RWPE1 (cell line): ENCODE data around the gene MVD.
A peak's percentile ranks its signal among the peaks of the same experiment; 100 is the strongest.

ENCODE experiments used
- CTCF ChIA-PET: fragments of 350-600 bp; sonication (Branson Sonifier 250); formaldehyde crosslinking; extraction: SDS; loops from one replicate; lab custom pipeline; 2021; lab: Yijun Ruan, JAX
- POLR2A ChIA-PET: fragments of 400-600 bp; formaldehyde crosslinking; extraction: SDS; loops from one replicate; lab custom pipeline; 2020; ENCODE audit warnings: antibody characterized with exemption; ENCODE audit not compliant: low non-redundant PET; lab: Yijun Ruan, JAX
- DNase-seq: peaks from one replicate; pipeline ENCODE4 v3.0.0; 2012; ENCODE audit warnings: low spot score
- H3K27ac ChIP-seq: fragments of 450-650 bp; 2 replicates; pipeline ENCODE4 v1.5.1; 2017
- TF ChIP-seq, protein P1 (sequence below): fragments of 450-650 bp; conservative IDR thresholded peaks from 2 replicates; pipeline ENCODE4 v1.5.1; 2017; ENCODE audit warnings: low read depth, mild to moderate bottlenecking

The MVD gene

DNA sequence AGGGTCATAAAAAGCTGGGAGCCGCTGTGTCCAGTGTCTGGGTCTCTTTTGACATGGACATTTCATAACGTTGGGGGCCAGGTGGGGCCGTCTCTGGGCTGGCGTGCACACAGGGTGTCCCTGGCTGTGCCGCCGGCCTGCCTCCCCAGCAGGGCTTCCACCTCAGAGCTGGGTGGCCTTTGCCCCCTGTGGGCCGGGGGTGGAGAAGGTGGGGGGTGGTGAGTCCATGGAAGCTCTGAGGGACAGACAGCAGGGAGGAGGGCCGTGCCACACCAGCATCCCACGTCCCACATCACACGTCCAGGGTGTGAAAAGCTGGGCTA is 24.3 kb upstream of the MVD start:
- TF ChIP-seq, protein P1, sequence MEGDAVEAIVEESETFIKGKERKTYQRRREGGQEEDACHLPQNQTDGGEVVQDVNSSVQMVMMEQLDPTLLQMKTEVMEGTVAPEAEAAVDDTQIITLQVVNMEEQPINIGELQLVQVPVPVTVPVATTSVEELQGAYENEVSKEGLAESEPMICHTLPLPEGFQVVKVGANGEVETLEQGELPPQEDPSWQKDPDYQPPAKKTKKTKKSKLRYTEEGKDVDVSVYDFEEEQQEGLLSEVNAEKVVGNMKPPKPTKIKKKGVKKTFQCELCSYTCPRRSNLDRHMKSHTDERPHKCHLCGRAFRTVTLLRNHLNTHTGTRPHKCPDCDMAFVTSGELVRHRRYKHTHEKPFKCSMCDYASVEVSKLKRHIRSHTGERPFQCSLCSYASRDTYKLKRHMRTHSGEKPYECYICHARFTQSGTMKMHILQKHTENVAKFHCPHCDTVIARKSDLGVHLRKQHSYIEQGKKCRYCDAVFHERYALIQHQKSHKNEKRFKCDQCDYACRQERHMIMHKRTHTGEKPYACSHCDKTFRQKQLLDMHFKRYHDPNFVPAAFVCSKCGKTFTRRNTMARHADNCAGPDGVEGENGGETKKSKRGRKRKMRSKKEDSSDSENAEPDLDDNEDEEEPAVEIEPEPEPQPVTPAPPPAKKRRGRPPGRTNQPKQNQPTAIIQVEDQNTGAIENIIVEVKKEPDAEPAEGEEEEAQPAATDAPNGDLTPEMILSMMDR = no peak
- CTCF ChIA-PET = interaction anchor here (0.9 to 1.0 kb wide), 2 partner anchors 11 to 13 kb away, joined by 5 read pairs; no protein-coding TSS in a partner anchor
- DNase-seq = no peak
- POLR2A ChIA-PET = no interaction called here
- no peak overlapping the region for H3K27ac ChIP-seq

DNA sequence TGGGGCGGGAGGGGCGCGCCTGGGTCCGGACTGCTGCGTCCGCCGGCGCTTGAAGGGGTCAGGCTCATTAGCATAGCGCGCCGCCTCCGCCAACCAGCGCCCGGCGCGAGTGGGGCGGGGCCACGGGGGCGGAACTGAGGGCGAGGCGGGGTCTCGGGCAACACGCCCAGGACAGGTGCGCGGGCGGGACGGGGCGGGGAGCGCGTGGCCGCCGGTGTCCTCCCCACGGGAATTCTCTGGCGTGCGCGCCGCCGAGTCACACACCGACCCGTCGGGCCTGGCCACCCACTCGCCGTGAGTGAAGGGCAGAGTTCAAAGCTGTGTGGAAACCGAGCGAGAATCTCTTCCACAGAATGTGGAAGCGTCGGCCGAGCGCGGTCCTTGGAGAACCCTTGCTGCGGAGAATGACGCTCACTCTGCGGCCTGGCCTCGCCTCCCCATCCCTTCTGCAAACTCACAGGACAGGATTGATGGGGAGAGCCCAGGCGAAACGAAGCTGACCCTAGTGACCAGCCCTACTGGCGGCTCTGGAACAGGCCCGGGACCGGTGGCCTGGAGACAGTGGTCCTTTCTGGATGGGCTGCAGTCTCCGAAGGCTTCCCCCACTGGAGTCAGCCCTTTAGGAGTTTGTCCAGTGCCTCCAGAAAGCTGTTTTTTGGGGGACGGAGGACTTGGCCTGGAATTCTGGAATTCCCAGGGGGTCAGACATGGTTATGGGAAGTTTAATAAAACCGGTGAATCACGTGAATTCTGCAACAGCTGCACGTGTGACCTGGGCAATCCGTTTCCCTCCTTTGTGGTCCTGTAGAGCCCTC is 23.8 kb upstream of the MVD start, which contains the start of gene SNAI3:
Gene SNAI3, minus strand, starts transcription at position 69 of the 815 bp plus-strand sequence. CDS start 101 bp downstream, outside the sequence.
- peak within 1 kb of the TSS; percentile 11; the same call in 1 of the 2 replicates for H3K27ac ChIP-seq
- POLR2A ChIA-PET = interaction anchor here (0.6 kb wide), 1 partner anchor 14 kb away, joined by 3 read pairs; no protein-coding TSS in a partner anchor
- DNase-seq = peak; percentile 88
- CTCF ChIA-PET = interaction anchor here (0.9 to 1.0 kb wide), 2 partner anchors 11 to 12 kb away, joined by 5 read pairs; no protein-coding TSS in a partner anchor
- TF ChIP-seq, protein P1 = no peak

DNA sequence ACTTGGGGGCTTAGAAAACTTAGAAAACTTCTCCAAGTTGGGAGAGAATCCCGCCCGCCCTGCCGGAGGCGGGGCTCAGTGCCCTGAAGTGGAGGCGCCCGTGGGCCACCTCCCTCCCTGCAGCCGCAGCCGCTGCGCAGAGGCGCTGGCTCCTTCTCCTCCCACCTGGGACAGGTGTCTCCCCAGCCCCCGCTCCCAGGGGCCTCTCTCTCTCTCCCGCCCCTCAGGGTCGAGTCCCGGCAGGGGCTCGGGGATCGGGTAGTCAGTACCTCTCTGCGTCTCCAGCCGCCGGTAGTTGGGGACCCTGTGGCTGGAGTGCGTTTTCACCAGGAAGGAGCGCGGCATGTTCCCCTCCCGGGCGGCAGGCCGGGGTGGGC is 23.2 kb upstream of the MVD start:
- CTCF ChIA-PET = interaction anchor here (1.8 kb wide), 1 partner anchor 21 kb away, joined by 12 read pairs; no protein-coding TSS in a partner anchor
- DNase-seq = no peak
- POLR2A ChIA-PET = interaction anchor here (0.6 kb wide), 1 partner anchor 13 kb away, joined by 3 read pairs; no protein-coding TSS in a partner anchor
- TF ChIP-seq, protein P1 = no peak
- H3K27ac ChIP-seq = no peak overlapping the region

DNA sequence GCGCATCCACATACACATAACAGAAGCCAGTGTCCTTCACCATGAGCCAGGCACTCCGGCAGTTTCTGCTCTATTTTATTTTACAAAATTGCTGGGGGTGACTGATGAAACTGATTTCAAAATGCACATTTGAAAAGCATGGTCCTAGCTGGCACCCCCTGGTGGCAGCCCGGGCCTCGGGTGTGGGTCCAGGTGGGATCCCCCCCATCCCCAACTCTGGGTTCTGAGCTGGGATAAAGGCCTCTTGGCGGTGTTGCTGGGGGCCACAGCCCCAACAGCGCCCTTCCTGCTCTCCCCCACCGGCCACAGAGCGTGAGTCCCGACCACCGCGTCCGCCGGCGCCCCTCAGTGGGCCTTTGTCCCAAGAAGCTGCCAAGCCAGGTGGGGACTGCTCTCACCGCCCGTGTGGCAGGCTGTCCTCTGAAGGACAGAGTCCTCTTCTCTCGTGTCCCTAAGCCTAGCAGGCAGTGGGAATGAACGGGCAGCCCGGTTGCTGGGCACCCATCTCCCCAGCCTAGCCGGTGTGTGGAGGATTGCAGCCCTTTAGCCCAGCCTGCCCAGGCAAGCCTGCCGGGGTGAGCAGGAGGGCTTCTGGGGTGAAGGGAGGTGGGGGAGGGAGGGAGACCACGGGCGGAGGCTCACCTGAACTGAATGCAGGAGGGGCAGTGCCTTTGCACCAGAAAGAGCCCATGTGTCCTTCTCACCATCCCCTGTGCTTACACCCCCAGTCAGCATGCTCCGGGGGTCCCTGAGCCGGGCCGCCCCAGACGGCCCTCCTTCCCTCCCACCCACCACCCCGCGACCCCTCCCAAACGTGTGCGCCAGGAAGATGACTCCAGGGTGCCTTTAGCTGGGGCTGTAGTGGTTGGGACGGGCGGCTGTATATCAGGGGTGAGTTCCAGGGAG is 22.5 kb upstream of the MVD start:
- TF ChIP-seq, protein P1 = peak; percentile 61
- CTCF ChIA-PET = interaction anchor here (0.6 to 1.8 kb wide), 8 partner anchors 9 to 766 kb away, joined by 3 to 12 read pairs (median 3); no protein-coding TSS in a partner anchor
- POLR2A ChIA-PET = interaction anchor here (0.6 kb wide), 1 partner anchor 13 kb away, joined by 3 read pairs; no protein-coding TSS in a partner anchor
- peak overlapping the region; percentile 11; the same call in 1 of the 2 replicates for H3K27ac ChIP-seq
- peak; percentile 64 for DNase-seq

DNA sequence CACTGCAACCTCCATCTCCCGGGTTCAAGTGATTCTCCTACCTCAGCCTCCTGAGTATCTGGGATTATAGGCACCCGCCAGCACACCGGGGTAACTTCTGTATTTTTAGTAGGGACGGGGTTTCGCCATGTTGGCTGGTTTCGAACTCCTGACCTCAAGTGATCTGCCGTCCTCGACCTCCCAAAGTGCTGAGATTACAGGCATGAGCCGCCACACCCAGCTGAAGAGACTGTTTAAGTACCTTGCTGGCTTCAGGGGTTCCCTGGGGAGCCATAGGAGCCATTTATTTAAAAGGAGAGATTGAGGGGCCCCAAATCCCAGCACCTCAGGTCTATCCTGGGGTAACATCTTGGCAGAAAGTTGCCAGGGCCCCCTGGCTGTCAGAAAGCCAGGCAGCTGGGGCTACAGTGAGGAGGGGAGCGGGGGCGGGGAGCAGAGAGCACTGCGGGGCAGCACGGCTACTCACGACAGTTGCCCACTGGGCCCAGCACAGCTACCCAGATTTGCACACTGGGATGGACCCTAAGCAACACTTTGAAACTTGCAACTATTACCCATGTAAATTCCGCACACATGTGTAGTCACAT is 21.8 kb upstream of the MVD start:
- ChIA-PET CTCF (interaction anchor here (0.7 to 1.8 kb wide), 5 partner anchors 10 to 51 kb away, joined by 3 to 12 read pairs (median 4); no protein-coding TSS in a partner anchor), POLR2A (no interaction called here)
- DNase-seq = no peak
- TF ChIP-seq, protein P1 = no peak
- no peak overlapping the region for H3K27ac ChIP-seq
